HG03521 (cell line): ENCODE results near the gene LPIN1.
"Not testable (repeated sequence)": the region's sequence is repeated elsewhere in the genome, so short reads cannot be mapped to it uniquely, and the experiment has no call there.

Source experiments
- ATAC-seq: cut with Tn5 transposase; IDR thresholded peaks from one replicate; pipeline ENCODE4 v1.9.1; 2021; ENCODE audit warnings: mild to moderate bottlenecking, moderate library complexity; ENCODE audit not compliant: unreplicated experiment

LPIN1 gene

DNA sequence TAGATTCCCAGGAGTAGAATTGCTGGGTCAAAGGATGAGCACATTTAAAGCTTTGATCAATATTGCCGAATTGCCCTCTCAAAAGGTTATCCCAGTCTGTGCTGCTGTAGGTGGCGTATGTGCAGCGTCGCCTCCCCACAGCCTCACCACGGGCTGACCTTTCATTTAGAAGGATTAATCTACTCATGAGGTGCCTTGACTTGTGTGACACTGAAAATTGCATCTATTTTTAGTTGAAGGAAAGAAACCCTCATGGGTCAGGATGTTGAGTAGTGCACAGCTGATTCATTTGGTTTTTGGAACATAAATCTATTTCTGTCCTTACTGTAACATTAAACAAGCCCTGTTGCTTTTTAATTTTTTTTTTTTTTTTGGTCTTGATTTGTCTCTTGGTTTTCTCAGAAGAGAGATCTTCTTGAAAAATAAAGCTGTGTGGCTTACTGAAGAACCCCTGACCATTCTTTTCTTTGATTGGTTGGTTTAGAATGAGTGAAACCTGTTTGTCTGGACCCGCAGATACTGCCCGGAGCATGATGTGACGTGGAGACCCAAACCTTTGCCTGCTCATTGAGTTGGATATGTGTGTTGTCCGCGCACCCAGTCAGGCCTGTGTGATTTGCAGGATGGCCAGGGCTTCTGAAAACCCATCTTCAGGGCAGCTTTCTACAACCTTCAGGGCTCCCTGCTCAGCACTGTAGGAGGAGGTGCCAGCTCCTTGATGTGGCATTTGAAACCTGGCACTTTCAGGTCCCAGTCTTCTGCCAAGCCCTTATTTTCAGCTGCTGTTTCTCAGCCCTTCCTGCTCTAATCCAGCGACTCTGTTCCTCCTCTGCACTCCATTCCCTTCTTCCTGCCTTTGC is 61.0 kb downstream of the LPIN1 start:
- no peak for ATAC-seq

DNA sequence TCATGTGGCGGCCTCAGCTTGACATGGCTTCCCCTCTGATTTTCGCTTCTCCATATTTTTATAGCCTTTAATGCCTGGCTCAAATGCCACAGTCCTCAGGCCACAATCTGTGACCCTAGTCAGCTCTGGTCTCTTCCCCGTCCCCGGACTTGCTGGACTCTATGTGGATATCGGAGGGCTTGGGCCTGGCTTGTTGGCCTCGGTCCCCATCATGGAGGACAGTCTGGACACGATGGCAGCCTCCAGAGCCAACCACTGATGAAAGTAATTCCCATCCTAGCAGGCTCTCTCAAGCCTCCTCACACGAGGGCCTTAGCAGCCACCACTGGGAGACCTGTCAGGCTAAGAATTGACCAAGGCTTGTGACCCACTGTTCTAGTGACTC is 61.6 kb downstream of the LPIN1 start:
- ATAC-seq, result no peak

DNA sequence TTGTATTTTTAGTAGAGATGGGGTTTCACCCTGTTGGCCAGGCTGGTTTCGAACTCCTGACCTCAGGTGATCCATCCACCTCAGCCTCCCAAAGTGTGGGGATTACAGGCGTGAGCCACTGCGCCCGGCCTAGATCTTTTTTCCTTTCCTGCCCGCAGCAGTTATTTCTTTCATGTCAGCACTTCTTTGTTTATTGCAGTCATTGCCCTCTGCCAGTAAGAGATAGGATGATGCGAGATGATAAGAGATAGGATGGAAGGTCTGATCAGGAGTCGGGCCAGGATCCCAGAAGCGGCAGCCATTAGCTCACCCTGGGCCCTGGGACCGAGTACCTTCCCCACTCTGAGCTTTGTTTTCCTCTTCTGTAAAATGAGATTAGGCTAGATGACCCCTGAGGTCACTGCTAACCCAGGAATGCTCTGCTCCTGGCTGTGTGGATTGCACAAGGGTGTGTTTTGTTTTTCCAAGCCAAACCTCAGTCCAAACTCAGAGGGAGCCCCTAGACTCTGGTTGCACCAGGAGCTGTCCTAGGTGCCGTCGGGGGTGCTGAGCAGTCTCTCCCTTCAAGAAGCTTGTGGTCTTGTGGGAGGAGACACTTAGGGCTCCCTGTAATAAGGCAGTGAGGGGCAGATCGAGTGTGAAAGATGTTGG is 63.3 kb downstream of the LPIN1 start:
- ATAC-seq, result no peak

DNA sequence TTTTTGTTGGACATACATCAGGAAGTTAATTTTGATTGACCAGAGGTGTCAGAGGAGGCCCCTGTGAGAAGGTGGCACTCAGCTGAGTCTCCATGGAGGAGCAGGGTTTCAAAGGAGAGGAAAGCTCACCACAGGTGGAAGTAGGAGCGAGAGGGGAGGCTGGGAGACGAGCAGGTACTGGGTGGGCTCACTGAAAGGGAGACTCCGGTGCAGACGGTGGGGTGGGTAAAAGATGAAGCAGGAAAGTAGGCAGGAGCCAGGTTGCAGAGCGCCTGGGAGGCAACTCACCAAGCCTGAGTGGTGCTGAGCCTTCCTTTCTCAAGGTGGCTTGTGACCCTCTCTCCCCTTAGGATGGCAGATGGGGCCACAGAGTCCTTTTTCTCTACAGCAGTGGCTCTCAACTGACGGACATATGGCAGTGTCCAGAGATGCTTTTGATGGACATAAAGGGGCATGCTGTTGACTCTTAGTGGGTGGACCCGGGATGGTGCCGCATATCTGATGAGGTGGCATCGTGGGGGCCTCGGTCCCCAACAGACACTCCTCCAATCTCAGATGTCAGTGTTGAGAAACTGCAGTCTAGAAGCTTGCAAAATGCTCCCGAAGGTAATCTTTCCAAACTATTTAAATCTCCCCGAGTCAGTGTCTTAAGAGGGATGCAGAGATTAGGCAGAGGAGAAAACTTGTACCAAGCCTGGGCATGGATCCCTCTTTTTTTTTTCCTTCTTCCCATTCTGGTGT is 64.0 kb downstream of the LPIN1 start:
- no peak for ATAC-seq

DNA sequence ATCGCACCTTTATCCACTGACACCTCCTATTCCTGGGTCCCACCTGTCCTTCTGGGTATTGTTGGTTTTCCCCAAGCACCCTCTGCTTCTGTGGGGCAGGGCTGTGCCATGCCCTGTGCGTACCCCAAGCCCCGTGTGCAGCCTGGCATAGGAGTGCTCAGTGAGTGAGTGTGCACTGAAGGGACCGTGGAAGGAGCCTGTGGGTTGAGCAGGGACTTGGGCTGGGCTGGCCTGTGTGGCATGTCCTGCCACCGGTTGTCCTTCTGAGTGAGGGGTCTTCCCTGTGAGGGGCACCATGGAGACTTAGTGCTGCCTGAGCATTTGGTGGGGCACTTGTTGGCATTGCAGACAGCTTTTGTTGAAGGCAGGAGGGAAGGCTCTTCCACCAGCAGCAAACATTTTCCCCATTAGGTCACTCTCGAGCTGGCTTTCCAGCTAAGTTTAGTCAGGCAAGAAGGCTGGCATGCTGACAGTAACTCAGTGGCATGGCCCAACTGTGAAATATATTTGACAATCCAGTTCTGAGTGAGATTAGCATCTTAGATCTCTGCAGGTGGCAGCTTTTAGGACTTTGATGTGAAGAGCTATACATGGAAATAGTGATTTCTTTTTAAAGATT is 64.7 kb downstream of the LPIN1 start:
- no peak for ATAC-seq

DNA sequence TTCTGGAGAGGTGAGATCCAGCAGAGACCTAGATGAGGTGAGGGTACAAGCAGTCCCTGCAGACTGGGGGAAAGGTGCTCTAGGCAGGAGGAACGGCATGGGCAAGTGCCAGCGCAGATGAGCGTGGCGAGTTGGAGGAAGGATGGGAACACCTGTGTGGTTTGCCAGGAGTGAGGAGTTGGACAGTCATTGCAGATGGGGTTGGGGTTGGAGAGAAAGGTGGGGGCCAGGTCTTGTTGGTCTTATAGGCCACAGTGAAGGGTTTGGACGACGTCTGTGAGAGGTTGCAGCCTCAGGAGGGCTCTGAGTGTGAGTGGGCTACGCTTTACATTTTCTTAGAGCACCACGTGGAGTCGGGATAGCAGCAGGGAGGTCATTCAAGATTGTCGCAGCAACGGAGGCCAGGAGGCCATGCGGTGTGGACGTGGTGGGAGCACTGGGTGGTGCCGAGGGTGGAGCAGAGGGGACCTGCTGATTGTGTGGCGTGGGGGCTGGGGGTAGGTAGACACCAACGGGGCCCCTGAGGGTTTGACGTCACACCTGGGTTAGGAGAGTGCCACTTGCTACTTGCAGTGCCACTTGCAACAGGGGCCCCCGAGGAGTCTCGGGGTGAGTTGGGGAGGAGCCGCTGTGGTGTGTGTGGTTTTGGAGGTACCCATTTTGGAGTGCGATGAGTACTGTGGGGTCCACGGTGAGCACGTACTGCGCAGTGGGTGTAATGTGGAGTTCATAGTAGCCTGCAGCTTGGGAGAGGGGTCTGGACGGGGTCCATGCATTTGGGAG is 66.2 kb downstream of the LPIN1 start:
- no peak for ATAC-seq

DNA sequence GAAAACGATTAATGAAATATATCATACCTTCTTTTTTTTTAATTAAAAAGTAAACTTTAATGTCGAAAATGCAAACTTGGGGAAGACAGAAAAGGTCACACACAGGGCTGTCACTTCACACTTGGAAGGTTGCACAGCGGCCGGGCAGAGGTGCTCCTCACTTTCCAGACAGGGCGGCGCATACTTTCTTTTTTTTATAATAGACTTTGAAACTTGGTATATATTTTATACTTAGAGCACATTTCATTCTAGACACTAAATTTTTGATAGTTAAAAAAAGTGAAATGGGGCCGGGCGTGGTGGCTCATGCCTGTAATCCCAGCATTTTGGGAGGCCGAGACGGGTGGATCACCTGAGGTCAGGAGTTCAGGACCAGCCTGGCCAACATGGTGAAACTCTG is 66.9 kb downstream of the LPIN1 start:
- not testable (repeated sequence) for ATAC-seq

DNA sequence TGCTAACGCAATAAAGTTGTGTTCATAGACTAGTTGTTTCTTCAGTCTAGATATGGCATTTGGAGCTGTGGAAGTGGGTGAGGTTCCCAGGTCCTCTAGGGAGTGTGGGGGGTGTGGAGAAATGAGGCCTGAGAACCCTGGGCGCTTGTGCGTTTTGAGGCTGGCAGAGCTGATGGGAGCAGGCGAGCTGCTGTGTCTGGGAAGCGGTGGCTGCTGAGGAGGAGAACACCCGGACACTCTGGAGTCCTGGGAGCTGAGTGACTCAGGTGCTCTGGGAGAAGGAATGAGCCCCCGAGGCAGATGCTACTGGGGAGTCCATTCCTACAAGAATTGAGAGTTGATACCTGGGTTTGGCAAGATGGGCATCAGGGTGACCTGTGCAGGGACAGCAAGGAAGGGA is 67.5 kb downstream of the LPIN1 start:
- ATAC-seq, result no peak

DNA sequence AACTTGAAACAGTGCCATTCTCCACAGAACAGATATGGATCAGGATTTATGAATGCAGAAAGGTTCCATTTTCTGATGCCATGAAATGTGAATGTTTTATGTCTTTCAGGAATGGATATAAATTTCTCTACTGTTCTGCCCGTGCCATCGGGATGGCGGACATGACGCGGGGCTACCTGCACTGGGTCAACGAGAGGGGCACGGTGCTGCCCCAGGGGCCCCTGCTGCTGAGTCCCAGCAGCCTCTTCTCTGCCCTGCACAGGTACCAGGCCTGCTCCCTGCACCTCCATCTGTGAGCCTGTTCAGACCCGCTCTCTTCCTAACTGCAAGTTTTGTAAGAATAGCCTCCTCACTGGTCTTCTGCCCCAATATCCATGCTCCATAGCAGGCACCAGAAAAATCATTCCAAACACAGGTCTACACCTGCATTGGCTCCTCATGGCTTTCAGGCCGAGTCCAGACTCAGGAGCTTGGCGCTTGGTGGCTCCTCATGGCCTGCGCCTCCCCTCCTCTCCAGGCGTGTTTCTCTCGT is 68.6 kb downstream of the LPIN1 start:
- ATAC-seq, result no peak

DNA sequence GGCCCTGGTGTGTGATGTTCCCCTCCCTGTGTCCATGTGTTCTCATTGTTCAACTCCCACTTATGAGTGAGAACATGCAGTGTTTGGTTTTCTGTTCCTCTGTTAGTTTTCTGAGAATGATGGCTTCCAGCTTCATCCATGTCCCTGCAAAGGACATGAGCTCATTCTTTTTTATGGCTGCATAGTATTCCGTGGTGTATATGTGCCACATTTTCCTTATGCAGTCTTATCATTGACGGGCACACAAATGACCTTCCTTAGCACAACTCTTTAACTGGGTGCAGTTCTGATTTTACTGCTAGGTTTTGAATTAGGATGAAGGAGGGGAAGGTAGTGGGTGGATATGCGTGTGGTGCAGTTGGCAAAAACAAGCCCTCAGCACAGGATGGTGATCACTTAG is 70.5 kb downstream of the LPIN1 start:
- not testable (repeated sequence) for ATAC-seq

DNA sequence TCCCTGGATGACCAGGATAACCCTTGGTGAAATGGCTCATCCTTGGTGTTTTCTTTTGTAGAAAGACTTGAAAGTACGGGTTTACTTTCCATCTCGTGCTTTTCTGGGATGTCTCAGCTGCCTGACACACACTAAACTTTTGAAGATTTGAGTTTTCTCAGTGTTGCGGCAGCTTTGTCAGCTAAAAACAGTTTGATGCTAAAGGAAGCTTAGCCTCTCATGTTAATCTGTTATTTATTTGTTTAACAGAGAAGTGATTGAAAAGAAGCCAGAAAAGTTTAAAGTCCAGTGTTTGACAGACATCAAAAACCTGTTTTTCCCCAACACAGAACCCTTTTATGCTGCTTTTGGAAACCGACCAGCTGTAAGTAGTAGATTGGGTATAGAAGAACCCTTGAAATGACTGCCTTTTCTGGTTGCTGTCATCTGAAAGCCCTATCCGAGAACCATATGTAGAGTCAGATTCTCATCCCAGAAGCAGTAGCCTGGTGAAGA is 72.8 kb downstream of the LPIN1 start:
- ATAC-seq, result no peak

DNA sequence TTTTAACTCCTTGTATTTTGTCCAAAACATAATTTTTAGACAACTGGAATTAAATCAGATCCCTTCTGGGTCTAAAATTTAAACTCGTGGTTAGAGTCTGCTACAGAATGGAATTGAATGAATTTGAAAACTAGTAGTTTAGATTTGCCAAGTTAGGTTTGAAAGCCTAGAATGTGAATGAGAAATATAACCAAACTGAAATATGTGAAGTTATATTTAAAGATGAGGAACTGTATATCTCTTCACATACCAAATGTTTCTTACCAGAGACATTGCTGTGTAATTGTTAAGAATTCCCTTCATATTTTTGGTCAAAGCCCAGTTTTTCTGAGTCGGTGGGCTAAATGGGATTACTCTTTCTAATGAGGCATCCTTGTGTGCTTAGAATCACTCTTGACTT is 74.2 kb downstream of the LPIN1 start:
- no peak for ATAC-seq

DNA sequence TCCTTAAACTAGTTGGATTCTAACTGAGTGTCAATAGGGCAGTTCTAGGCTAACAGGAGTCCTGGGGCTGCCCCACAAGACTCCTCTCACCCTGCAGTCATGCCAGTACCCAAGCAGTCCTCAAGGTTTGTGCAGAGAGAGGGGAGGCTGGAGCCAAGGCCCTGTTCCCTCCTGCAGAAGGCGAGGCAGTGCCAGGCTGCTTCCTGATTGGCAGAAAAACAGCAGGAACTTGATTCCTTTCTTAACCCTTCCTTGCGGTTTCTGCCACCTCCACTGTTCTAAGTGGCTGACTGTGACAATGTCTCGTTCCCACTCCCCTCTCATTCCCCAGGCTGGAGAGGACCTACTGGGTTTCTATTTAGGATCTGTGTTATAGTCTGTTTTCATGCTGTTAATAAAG is 75.3 kb downstream of the LPIN1 start:
- no peak for ATAC-seq

DNA sequence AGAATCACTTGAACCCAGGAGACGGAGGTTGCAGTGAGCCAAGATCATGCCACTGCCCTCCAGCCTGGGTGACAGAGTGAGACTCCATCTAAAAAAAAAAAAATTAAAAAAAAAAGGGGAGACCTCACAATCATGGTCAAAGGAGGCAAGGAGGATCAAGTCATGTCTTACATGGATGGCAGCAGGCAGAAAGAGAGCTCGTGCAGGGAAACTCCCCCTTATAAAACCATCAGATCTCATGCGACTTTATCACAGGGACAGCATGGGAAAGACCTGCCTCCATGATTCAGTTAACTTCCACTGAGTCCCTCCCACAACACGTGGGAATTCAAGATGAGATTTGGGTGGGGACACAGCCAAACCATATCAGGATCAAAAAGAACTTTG is 75.9 kb downstream of the LPIN1 start:
- ATAC-seq, result not testable (repeated sequence)

DNA sequence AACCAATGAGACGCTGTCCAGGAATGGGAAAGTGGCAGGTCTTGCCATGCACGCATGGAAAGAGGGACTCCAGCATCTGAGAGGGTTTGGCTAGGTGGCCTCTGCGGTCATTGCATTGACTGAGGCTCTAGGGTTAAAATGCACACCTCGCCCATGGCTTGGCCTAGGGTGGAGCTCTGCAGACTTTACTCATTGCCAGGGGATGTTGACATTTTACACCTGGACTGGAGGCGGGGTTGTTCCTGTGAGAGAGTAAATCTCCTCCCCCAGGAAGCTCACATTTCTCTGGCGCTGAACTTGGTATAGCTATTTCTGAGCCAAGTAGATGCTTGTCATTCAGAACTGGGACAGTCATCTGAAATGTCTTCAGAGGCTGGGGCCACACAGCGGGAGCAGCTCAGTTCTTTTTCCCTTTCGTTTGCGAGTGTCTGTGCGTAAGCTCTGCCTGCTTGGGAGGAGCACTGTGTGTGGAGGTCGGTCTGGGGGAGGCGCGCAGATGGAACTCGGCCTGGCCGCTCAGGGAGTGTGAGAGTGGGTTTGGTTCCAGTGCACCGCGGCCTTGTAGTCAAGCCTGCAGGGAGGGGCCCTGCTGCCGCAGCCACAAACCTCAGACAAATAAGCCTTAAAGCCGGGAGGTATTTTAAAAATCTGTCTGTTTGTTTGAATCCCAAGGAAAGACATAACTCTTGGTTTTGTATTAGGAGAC is 76.5 kb downstream of the LPIN1 start:
- no peak for ATAC-seq

DNA sequence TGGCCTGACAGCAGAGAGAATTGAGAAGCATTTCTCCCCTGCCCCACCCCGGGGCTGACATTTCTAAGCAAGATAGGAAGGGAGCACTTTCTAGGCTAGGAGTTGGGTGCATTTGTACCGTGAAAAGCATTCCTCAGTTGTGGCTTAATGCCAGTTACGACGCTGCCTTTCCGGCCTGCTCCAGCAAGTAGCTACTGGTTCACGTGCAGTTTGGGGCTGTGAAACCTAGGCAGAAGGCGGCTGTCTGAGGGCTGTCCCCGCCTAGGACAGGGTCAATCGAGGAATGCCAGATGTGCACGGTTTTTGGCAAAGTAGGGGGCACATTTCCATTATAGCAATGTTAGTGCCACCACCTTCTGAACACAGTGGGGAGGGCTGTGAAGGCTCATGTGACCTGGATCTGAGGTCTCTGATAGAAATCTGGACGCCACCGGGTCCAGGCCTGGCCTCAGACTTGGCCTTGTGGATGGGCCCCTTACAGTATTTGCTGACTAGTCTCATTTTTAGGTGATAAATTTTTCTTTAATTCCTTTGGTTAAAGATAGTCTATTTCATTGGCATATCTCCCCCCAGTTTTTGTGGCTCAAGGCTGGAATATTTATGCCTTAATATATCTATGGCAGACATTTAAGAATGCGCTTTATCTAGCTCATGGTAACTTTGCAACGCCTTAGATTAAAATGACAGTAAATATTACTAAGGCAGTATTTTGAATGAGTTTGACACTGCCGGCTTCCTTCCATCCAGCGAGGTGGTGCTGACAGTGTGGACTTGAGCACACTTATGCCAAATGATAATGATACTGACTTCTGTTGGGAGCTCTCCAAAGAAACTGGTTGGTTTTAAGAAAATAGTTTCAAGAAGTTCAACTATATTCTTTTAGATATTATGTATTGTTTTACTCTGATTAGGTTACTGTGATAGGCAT is 78.7 kb downstream of the LPIN1 start:
- no peak for ATAC-seq

DNA sequence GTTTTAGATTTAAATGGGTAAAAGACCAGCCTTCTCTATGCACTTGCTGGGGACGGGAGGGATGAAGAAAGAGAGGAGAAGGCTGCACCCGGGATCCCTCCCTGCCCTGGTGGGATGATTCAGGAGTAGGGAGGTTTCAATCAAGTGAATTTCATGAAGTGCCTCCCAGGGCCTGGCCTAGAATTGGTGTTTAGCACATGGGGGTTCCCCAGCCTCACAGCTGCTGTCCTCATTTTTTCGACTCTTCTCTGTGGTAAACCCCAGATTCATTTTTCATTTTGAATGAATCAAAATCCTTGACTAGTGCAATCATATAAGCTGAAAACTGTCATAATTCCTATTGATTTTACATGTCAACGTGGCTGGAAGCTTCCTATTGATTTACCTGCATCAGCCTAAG is 81.1 kb downstream of the LPIN1 start:
- ATAC-seq, result no peak

DNA sequence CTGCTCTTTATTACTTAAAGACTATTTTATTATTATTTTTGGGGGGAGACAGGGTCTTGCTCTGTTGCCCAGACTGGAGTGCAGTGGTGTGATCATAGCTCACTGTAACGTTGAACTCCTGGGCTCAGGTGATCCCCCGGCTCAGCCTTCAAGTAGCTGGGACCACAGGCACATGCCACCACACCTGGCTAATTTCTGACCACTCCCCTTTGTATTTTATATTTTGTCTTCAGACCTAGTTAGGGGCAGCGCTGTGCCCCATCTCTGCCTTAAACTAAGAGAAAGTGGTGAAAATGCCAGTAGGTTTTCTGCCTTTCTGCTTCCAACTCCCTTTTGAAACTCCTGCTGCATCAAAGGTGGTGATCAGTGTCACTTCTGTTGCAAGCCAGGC is 82.5 kb downstream of the LPIN1 start:
- no peak for ATAC-seq
